Adrenal gland (tissue), 12 donors: ENCODE measurements around the gene APOC3. TPM values are rescaled to one million over a fixed set of nuclear protein-coding genes. Genes with fewer than 3 reads are reported as not detected.

Experiments
- DNase-seq, 7 donors: peaks; one replicate each; pipeline ENCODE4 v3.0.0-alpha.2; 2019 to 2020
- H3K27ac ChIP-seq, 5 donors: fragments of 200-600 bp; sonication (generic) in 4 of 5; 1 replicate in 3 of 5; 2 replicates in 2 of 5; pipeline versions ENCODE4 v1.5.1 to v1.8.0; 2016 to 2020; ENCODE audit warnings: mild to moderate bottlenecking in 1 of 5
- H3K27me3 ChIP-seq: fragments of 200-600 bp; 2 replicates; pipeline ENCODE4 v1.8.0; 2021
- H3K36me3 ChIP-seq, 2 donors: fragments of 200-600 bp; replicated peaks in 1 of 2; 1 replicate in 1 of 2; 2 replicates in 1 of 2; pipeline versions ENCODE4 v1.5.1 to v1.8.0; 2018 to 2022
- H3K4me1 ChIP-seq, 2 donors: fragments of 200-600 bp; replicated peaks in 1 of 2; 1 replicate in 1 of 2; 2 replicates in 1 of 2; pipeline versions ENCODE4 v1.5.1 to v1.8.0; 2018 to 2021
- H3K4me3 ChIP-seq, 4 donors: fragments of 200-600 bp; sonication (generic) in 3 of 4; one replicate each; pipeline ENCODE4 v1.5.1; 2016 to 2018
- H3K9me3 ChIP-seq, 3 donors: fragments of 200-600 bp; sonication (generic) in 1 of 3; replicated peaks in 1 of 3; 1 replicate in 2 of 3; 2 replicates in 1 of 3; pipeline versions ENCODE4 v1.5.1 to v1.8.0; 2016 to 2021
- POLR2A ChIP-seq, 2 donors: fragments of 450-650 bp; IDR thresholded peaks; one replicate each; pipeline ENCODE4 v1.6.1; 2017; ENCODE audit warnings: antibody characterized with exemption in 2 of 2, mild to moderate bottlenecking in 2 of 2, moderate library complexity in 1 of 2
- WGBS, 4 donors: extraction: QIAGEN DNeasy Blood & Tissue Kit in 2 of 4; methylation state at CpG; one replicate each; pipeline versions ENCODE4 v1.1.5 to v1.1.7; 2013 to 2017; 5-methylcytosine and 5-hydroxymethylcytosine counted together
- intact Hi-C, 2 donors: fragments of 100-400 bp; cut with DNase I; formaldehyde crosslinking; loops; one replicate each; pipeline versions ENCODE4 v1.14.1 to v1.15.0; 2022 to 2023
- polyA plus RNA-seq, 3 donors: library from polyadenylated mRNA; stranded (reverse); fragments of 200-250 nt in 2 of 3; fragments of 350-450 nt in 1 of 3; fragmentation: Illumina TruSeq in 1 of 3; extraction: RNeasy Lipid Tissue Mini Kit (QIAGEN cat#74804) in 1 of 3; gene quantifications; one replicate each; pipeline ENCODE4 v1.2.3, GENCODE V29; 2013 to 2014
- total RNA-seq, 9 donors: library from RNA; depleted of rRNA in 4 of 9; stranded (reverse); fragments of >200 nt in 4 of 9; fragments of 120-200 nt in 1 of 9; fragmentation: NEBNext Ultra II Directional in 1 of 9; extraction: Animal tissue kit (Norgen Biotek cat#: 25700) in 1 of 9; gene quantifications; one replicate each; pipeline versions ENCODE4 v1.1.0 to v1.2.4, GENCODE V29; 2013 to 2023
- TF ChIP-seq, protein P1 (sequence below), 6 experiments: fragments of 450-650 bp in 4 of 6; fragments of 200-600 bp in 2 of 6; sonication (generic) in 1 of 6; IDR thresholded peaks; 1 replicate in 5 of 6; 2 replicates in 1 of 6; pipeline versions ENCODE4 v1.5.1 to v1.8.0; 2016 to 2021; ENCODE audit warnings: antibody characterized with exemption in 6 of 6, mild to moderate bottlenecking in 2 of 6, moderate library complexity in 1 of 6
- donor health status: healthy with polysubstance abuse.
- donor health status: Bipolar disorder and iron deficiency.
- donor health status: DM: yes; HTN: yes; CAD: no.
- donor health status: DM: no; HTN: no; CAD: no.
- donor health status: DM: no; HTN: no; CAD: no.
- donor health status: DM: yes; HTN: yes; CAD: no.

The APOC3 gene
- total and polyA plus RNA-seq, 12 donors: 0.20 to 3.1 (median 1.0) TPM; not detected in 5

DNA sequence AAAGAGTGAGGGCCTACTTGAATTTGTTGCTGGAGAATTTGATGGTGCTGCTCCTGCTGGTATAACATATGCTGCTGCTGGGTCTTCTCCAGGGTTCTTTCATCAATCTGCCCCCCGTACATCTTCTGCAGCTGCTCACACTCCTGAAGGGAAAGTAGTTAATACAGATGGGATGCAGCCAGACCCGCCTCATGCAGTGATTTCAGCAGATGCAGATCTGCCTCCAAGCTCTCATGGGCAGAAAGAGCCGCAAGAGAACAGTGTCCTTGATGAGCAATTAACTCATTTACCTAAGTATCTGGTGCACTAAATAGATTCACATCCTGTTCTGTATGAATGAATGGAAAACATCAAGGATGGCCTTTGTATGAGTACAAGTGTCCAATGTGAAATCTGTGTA lies 32.5 kb downstream of the APOC3 start:
- WGBS, 4 donors: 78 to 97% (median 86%) methylated on average over 3 of the region's 3 CpGs
- H3K9me3 ChIP-seq: no peaks in the 10 kb centered on the region
- H3K27ac ChIP-seq: no peak overlapping the region
- no peaks in the 10 kb centered on the region for H3K27me3 ChIP-seq
- no peaks in the 10 kb centered on the region for H3K4me1 ChIP-seq
- intact Hi-C loops: no loop called here
- no peak overlapping the region for H3K4me3 ChIP-seq
- TF ChIP-seq, protein P1, sequence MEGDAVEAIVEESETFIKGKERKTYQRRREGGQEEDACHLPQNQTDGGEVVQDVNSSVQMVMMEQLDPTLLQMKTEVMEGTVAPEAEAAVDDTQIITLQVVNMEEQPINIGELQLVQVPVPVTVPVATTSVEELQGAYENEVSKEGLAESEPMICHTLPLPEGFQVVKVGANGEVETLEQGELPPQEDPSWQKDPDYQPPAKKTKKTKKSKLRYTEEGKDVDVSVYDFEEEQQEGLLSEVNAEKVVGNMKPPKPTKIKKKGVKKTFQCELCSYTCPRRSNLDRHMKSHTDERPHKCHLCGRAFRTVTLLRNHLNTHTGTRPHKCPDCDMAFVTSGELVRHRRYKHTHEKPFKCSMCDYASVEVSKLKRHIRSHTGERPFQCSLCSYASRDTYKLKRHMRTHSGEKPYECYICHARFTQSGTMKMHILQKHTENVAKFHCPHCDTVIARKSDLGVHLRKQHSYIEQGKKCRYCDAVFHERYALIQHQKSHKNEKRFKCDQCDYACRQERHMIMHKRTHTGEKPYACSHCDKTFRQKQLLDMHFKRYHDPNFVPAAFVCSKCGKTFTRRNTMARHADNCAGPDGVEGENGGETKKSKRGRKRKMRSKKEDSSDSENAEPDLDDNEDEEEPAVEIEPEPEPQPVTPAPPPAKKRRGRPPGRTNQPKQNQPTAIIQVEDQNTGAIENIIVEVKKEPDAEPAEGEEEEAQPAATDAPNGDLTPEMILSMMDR (IDR thresholded peaks at IDR 0.05): no peak
- TF ChIP-seq POLR2A (IDR thresholded peaks at IDR 0.05): no peak
- DNase-seq: no peak
- H3K36me3 ChIP-seq: peaks cover 0 to 81% of the 10 kb centered on the region in 2 donors

DNA sequence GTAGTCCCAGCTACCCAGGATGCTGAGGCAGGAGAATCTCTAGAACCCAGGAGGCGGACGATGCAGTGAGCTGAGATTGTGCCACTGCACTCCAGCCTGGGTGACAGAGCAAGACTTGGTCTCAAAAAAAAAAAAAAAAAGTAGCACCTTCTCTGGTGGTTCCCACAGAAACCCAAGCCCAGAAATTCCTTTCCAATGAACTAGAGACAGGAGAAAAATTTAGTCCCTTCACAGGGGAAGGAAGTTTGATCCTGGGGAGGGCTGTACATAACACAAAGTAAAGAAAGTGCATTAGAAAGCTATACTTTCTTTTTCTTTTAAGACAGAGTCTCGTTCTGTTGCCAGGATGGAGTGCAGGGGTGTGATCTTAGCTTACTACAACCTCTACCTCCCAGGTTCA lies 33.2 kb downstream of the APOC3 start:
- no peak overlapping the region for H3K27ac ChIP-seq
- no peaks in the 10 kb centered on the region for H3K9me3 ChIP-seq
- WGBS, 4 donors: 94 to 98% (median 97%) methylated on average over 3 of the region's 3 CpGs
- peaks cover 0 to 83% of the 10 kb centered on the region in 2 donors for H3K36me3 ChIP-seq
- H3K4me1 ChIP-seq: no peaks in the 10 kb centered on the region
- DNase-seq: no peak
- no peaks in the 10 kb centered on the region for H3K27me3 ChIP-seq
- no peak overlapping the region for H3K4me3 ChIP-seq
- intact Hi-C loops: no loop called here
- TF ChIP-seq, protein P1 (IDR thresholded peaks at IDR 0.05): no peak
- TF ChIP-seq POLR2A (IDR thresholded peaks at IDR 0.05): no peak

DNA sequence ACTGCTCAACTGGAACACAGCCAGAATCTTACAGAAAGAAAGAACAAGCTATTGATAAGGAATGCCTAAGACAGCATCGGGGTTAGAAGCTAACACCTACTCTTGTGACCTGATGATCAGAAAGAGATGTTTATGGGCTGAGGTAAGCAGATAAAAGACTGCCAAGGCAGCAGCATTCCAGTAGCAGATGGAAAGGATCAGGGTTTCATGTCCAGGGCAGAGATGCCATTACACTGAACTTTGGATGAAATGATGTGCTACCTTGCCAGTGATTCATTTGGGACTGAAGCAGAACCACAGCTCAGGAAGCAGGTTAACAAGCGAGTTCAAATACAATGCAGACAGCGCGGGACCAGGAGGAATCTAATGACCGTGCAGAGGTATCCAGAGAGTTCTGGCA lies 34.8 kb downstream of the APOC3 start:
- 87 to 95% (median 92%) methylated on average over 5 of the region's 5 CpGs for WGBS, 4 donors
- Histone ChIP-seq H3K4me1 (no peaks in the 10 kb centered on the region), H3K27ac (no peak overlapping the region), H3K4me3 (no peak overlapping the region), H3K9me3 (no peaks in the 10 kb centered on the region), H3K27me3 (no peaks in the 10 kb centered on the region), H3K36me3 (peaks cover 0 to 70% of the 10 kb centered on the region in 2 donors)
- TF ChIP-seq, protein P1 (IDR thresholded peaks at IDR 0.05): no peak
- DNase-seq: no peak
- intact Hi-C loops: no loop called here

DNA sequence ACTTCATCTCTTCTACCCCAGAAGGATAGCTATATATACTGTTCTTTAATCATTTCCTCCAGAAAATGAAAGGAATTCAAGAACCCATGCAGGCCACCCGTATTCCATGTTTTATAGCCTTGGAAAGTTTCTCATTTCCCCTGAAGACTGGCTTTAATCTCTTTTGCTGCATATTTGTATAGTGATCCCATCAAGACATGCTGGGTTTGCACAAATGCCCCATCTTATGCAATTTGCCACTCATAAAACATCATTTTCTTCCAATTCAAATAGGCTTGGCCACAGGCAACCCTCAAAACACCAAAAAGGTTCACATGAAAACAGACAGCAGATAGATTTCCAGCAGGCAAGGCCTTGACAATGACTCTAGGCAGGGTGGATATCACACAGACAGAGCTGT lies 36.0 kb downstream of the APOC3 start:
- DNase-seq: no peak
- peaks cover 0 to 63% of the 10 kb centered on the region in 2 donors for H3K36me3 ChIP-seq
- intact Hi-C loops: no loop called here
- no peaks in the 10 kb centered on the region for H3K27me3 ChIP-seq
- no peak for TF ChIP-seq POLR2A (IDR thresholded peaks at IDR 0.05)
- TF ChIP-seq, protein P1 (IDR thresholded peaks at IDR 0.05): no peak
- H3K9me3 ChIP-seq: no peaks in the 10 kb centered on the region
- no peak overlapping the region for H3K4me3 ChIP-seq
- H3K4me1 ChIP-seq: no peaks in the 10 kb centered on the region
- 84 to 95% (median 91%) methylated on average over 1 of the region's 1 CpG for WGBS, 4 donors
- no peak overlapping the region for H3K27ac ChIP-seq
